ENCODE data around the gene KCNQ5. TPM values are rescaled to one million over a fixed set of nuclear protein-coding genes. Genes with fewer than 3 reads are reported as not detected.

Gene KCNQ5
- total and polyA plus RNA-seq, 12 donors: 0.10 to 3.6 (median 0.52) TPM

DNA sequence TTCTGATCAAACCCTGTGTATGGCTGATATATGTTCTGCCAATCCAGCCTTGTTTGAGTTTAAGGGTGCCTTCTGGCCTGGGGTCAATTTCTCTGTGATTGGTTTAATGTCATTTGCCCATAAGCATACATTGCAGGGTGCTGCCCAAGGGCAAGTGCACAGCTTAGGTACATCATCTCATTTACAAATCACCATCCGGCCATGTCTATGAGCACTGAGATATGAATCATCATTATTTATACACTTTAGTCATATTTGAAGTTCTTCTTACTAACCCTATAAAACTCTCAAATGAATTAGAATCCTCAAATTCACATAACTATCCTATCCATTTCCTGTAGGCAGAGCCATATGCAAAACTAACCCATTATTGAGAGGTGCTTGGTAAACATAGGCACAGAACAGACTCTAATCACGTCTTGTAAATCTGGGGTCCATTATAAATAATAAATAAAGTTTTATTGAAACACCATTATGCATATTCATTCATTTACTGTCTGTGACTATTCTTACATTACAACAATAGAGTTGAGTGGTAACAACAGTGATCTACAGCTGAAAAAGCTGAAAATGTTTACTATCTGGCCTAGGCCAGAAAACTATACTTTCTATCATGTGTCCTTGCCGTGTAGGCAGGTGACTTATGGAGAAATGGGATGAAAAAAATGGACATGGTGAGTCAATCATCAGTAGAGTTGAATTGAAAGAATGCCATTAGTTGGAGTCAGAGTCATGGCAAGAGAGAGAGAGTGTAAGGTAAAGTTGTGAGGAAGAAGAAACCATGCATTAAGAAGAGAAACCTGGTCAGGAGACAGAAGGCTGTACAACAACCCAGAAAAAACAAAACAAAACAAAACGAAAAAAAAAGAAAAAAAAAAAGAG is 25.0 kb downstream of the KCNQ5 start:
- Histone ChIP-seq H3K4me1 (replicated peaks in 1 of 2) (no peaks in the 10 kb centered on the region), H3K36me3 (replicated peaks in 1 of 2) (no peaks in the 10 kb centered on the region), H3K4me3 (no peak overlapping the region), H3K9me3 (replicated peaks in 1 of 3) (no peaks in the 10 kb centered on the region), H3K27ac (no peak overlapping the region), H3K27me3 (no peaks in the 10 kb centered on the region)
- TF ChIP-seq POLR2A (IDR thresholded peaks at IDR 0.05): no peak
- TF ChIP-seq, protein P1, sequence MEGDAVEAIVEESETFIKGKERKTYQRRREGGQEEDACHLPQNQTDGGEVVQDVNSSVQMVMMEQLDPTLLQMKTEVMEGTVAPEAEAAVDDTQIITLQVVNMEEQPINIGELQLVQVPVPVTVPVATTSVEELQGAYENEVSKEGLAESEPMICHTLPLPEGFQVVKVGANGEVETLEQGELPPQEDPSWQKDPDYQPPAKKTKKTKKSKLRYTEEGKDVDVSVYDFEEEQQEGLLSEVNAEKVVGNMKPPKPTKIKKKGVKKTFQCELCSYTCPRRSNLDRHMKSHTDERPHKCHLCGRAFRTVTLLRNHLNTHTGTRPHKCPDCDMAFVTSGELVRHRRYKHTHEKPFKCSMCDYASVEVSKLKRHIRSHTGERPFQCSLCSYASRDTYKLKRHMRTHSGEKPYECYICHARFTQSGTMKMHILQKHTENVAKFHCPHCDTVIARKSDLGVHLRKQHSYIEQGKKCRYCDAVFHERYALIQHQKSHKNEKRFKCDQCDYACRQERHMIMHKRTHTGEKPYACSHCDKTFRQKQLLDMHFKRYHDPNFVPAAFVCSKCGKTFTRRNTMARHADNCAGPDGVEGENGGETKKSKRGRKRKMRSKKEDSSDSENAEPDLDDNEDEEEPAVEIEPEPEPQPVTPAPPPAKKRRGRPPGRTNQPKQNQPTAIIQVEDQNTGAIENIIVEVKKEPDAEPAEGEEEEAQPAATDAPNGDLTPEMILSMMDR (IDR thresholded peaks at IDR 0.05): no peak
- intact Hi-C loops (cut with DNase I): no loop called here
- no peak for DNase-seq
- 58 to 74% (median 66%) methylated on average over 4 of the region's 4 CpGs for WGBS, 4 donors

DNA sequence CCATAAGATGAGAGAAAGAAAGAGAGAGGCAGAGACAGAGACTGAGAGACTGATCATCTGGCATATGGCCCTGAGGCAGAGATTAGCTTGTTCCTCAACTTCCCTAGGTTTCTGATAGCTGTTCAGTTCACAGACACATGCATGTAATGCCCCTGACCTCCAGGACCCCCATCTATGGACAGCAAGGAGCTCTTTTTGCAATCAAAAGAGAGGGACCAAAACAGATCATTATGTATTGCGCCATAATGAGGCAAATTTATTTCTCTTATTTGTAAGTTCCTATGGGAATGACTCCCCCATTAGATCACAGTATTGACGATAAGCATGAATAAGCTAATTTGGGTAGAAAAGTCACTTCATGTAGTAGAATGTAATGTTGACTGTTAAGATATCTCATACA is 25.6 kb downstream of the KCNQ5 start:
- no peaks in the 10 kb centered on the region for H3K9me3 ChIP-seq (replicated peaks in 1 of 3)
- no peak for DNase-seq
- TF ChIP-seq POLR2A (IDR thresholded peaks at IDR 0.05): no peak
- TF ChIP-seq, protein P1 (IDR thresholded peaks at IDR 0.05): no peak
- no peak overlapping the region for H3K4me3 ChIP-seq
- no peaks in the 10 kb centered on the region for H3K36me3 ChIP-seq (replicated peaks in 1 of 2)
- no peaks in the 10 kb centered on the region for H3K27me3 ChIP-seq
- no peaks in the 10 kb centered on the region for H3K4me1 ChIP-seq (replicated peaks in 1 of 2)
- 83 to 90% (median 89%) methylated on average over 2 of the region's 2 CpGs for WGBS, 4 donors
- intact Hi-C loops (cut with DNase I): no loop called here
- no peak overlapping the region for H3K27ac ChIP-seq

DNA sequence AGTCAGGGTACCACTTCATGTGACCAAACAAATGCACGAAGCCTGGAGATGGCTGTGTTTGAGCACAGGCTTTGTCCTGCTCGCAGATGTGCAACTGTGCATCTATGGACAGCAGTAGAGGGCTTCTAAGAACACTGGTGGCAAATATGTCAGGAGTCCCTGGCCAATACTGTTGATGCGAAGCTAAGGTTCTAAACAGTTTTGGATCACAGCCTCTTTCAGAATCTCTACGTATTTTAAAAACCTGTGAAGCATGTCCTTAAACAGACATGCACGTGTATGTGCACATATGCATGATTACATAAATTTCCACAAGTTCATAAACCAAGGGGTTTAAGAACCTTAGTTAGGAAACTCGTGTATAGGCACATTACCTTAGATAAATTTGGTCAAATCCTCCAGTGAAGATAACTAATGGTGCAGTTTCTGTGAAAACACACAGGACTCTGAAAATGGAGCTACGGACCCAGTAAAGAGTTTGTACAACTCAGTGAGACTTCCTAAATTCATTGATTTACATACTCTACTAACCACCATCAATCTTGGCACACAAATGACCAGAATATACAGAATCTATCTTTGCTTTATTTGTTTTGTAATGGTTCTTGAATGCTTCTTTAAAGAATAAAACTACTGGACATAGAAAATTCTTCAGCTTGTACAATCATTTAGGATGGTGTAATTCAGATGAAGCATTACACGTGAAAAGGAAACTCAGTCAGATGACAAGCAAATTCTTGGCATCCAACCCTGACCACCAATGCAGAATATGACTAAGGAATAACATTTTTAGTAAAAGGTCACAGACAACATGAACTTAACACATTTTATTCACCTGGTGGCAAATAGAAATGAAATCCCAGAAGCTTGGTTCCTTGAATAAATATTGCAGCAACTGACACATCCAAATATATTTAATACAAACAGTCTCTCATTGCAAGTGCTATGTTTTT is 27.4 kb downstream of the KCNQ5 start:
- no peak for DNase-seq
- H3K4me1 ChIP-seq (replicated peaks in 1 of 2): no peaks in the 10 kb centered on the region
- no peaks in the 10 kb centered on the region for H3K9me3 ChIP-seq (replicated peaks in 1 of 3)
- 62 to 71% (median 64%) methylated on average over 8 of the region's 8 CpGs for WGBS, 4 donors
- TF ChIP-seq, protein P1 (IDR thresholded peaks at IDR 0.05): no peak
- TF ChIP-seq POLR2A (IDR thresholded peaks at IDR 0.05): no peak
- intact Hi-C loops (cut with DNase I): no loop called here
- H3K27me3 ChIP-seq: no peaks in the 10 kb centered on the region
- H3K36me3 ChIP-seq (replicated peaks in 1 of 2): no peaks in the 10 kb centered on the region
- H3K4me3 ChIP-seq: no peak overlapping the region
- H3K27ac ChIP-seq: no peak overlapping the region

DNA sequence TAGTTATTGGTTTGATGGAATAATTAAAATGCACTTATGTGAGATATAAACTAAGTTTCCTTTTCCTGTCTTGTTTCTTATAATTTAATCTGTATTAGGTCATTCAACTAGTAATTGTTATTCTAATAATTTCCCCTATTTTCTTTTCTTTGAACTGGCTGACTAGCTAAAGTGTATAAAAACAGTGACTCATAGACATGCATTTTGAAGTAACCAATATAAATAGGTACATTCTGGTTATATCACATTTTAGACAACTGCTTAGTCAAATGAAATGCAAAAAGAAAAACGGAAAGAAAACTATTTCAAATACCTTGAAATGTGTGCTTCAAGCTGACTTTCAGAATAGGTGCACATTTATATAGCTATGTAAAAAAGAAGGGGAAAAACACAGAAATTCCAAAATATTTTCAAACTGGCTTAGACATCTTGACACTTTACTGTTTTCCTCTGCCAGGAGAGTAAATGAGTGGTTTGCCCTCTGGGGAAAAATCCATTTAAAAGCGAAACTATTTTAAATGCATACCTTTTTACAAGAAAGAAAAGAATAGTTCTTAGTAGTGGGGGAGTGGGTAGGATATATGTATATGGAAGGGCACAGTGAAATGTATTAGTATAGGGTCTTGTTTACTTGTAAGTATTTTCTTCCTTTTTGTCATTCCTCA is 28.3 kb downstream of the KCNQ5 start:
- no peak for DNase-seq
- Histone ChIP-seq H3K4me3 (no peak overlapping the region), H3K27ac (no peak overlapping the region), H3K36me3 (replicated peaks in 1 of 2) (no peaks in the 10 kb centered on the region), H3K4me1 (replicated peaks in 1 of 2) (no peaks in the 10 kb centered on the region), H3K27me3 (no peaks in the 10 kb centered on the region), H3K9me3 (replicated peaks in 1 of 3) (no peaks in the 10 kb centered on the region)
- WGBS, 4 donors: 22 to 46% (median 44%) methylated on average over 2 of the region's 2 CpGs
- intact Hi-C loops (cut with DNase I): no loop called here
- TF ChIP-seq, protein P1 (IDR thresholded peaks at IDR 0.05): no peak
